GM12878 (cell line): ENCODE data around the gene MAML2. TPM values are rescaled to one million over a fixed set of nuclear protein-coding genes. Genes with fewer than 3 reads are reported as not detected.

Source experiments
- ATAC-seq: fragments of 200-7000 bp; cut with Tn5 transposase; 3 replicates; pipeline ENCODE4 v1.9.1; 2020; ENCODE audit warnings: mild to moderate bottlenecking, moderate library complexity
- BruUV-seq: library from RNA; stranded (reverse); fragments of 400-500 nt; replicated peaks from 2 replicates; lab custom pipeline; 2021; lab: Mats Ljungman, UMichigan
- CTCF ChIA-PET: fragments of 300-600 bp; sonication (Branson Sonifier 250); formaldehyde crosslinking; extraction: SDS; loops from one replicate; lab custom pipeline; 2021; ENCODE audit warnings: inconsistent platforms; lab: Yijun Ruan, JAX
- POLR2A ChIA-PET: fragments of 350-600 bp; formaldehyde crosslinking; extraction: SDS; loops from one replicate; lab custom pipeline; 2021; ENCODE audit warnings: inconsistent platforms; lab: Charles Lee
- RAD21 ChIA-PET: fragments of 300-600 bp; sonication (Branson Sonifier 250); formaldehyde crosslinking; loops from one replicate; lab custom pipeline; 2023; ENCODE audit warnings: antibody characterized with exemption; ENCODE audit not compliant: unreplicated experiment; lab: Charles Lee
- SMC1A ChIA-PET: fragments of 300-600 bp; sonication (Branson Sonifier 250); formaldehyde crosslinking; loops from one replicate; lab custom pipeline; 2023; ENCODE audit not compliant: unreplicated experiment, uncharacterized antibody; lab: Charles Lee
- DNase-seq: peaks from one replicate; pipeline ENCODE4 v3.0.0-alpha.2; 2011; ENCODE audit warnings: low read depth, low spot score
- FAIRE-seq: peaks from 3 replicates; lab custom pipeline; 2011; peaks lifted over from hg19 to GRCh38; lab: Jason Lieb, UNC
- H2AFZ ChIP-seq: 2 replicates; pipeline ENCODE4 v1.6.0; 2011; ENCODE audit warnings: low read depth, low read length, control low read depth; ENCODE audit not compliant: control insufficient read depth
- H3K27ac ChIP-seq: 2 replicates; pipeline ENCODE4 v1.5.1; 2011; ENCODE audit warnings: control low read depth; ENCODE audit not compliant: control insufficient read depth, insufficient read depth
- H3K27me3 ChIP-seq, 2 experiments: replicated peaks in 1 of 2; 2 replicates each; pipeline versions ENCODE4 v1.6.0 to v1.6.1; 2011; ENCODE audit warnings: low read length in 1 of 2; ENCODE audit not compliant: control insufficient read depth in 2 of 2, insufficient read depth in 2 of 2
- H3K36me3 ChIP-seq, 2 experiments: 2 replicates each; pipeline ENCODE4 v1.5.1; 2011; ENCODE audit warnings: low read length in 1 of 2; ENCODE audit not compliant: control insufficient read depth in 2 of 2, insufficient read depth in 2 of 2
- H3K4me1 ChIP-seq: 2 replicates; pipeline ENCODE4 v1.6.1; 2011; ENCODE audit warnings: mild to moderate bottlenecking, low read length, moderate library complexity, mixed read lengths; ENCODE audit not compliant: control insufficient read depth, insufficient read depth
- H3K4me2 ChIP-seq: 2 replicates; pipeline ENCODE4 v1.6.0; 2011; ENCODE audit warnings: control low read depth; ENCODE audit not compliant: control insufficient read depth, insufficient read depth
- H3K4me3 ChIP-seq: fragments of 200-600 bp; sonication (generic); 2 replicates; pipeline ENCODE4 v1.5.1; 2016
- H3K79me2 ChIP-seq: 2 replicates; pipeline ENCODE4 v1.6.0; 2011; ENCODE audit warnings: low read length; ENCODE audit not compliant: control insufficient read depth, insufficient read depth
- H3K9ac ChIP-seq: 2 replicates; pipeline ENCODE4 v1.8.0; 2011; ENCODE audit warnings: low read length, control low read depth, mixed read lengths; ENCODE audit not compliant: control insufficient read depth, insufficient read depth
- H3K9me3 ChIP-seq: replicated peaks from 3 replicates; pipeline ENCODE4 v1.5.1; 2011; ENCODE audit warnings: mild to moderate bottlenecking, low read length; ENCODE audit not compliant: control insufficient read depth, insufficient read depth
- H4K20me1 ChIP-seq: 2 replicates; pipeline ENCODE4 v1.6.0; 2011; ENCODE audit not compliant: control insufficient read depth, insufficient read depth
- BCLAF1 ChIP-seq: fragments of 450-650 bp; IDR thresholded peaks from 2 replicates; pipeline ENCODE4 v1.6.1; 2017; ENCODE audit warnings: antibody characterized with exemption, mild to moderate bottlenecking, moderate library complexity
- BHLHE40 ChIP-seq, 2 experiments: fragments of 450-650 bp in 1 of 2; IDR thresholded peaks; 2 replicates each; pipeline ENCODE4 v1.6.1; 2011 to 2017; ENCODE audit warnings: low read depth in 2 of 2, borderline replicate concordance in 1 of 2, improper control_type of control experiment in 1 of 2, low read length in 1 of 2, mild to moderate bottlenecking in 1 of 2
- ESRRA ChIP-seq: IDR thresholded peaks from 2 replicates; pipeline ENCODE4 v1.6.1; 2012; ENCODE audit warnings: mild to moderate bottlenecking, low read length, improper control_type of control experiment
- HDAC6 ChIP-seq: fragments of 200-600 bp; sonication (generic); IDR thresholded peaks from one replicate; pipeline ENCODE4 v1.8.0; 2017; ENCODE audit warnings: antibody characterized with exemption; ENCODE audit not compliant: unreplicated experiment
- KLF5 ChIP-seq: fragments of 450-650 bp; IDR thresholded peaks from 2 replicates; pipeline ENCODE4 v1.6.1; 2014; ENCODE audit warnings: mild to moderate bottlenecking; ENCODE audit not compliant: partially characterized antibody
- MTA2 ChIP-seq: fragments of 450-650 bp; IDR thresholded peaks from 2 replicates; pipeline ENCODE4 v1.6.1; 2016; ENCODE audit warnings: low read depth, mild to moderate bottlenecking, moderate library complexity
- POLR2AphosphoS5 ChIP-seq: IDR thresholded peaks from 2 replicates; pipeline ENCODE4 v1.6.1; 2011; ENCODE audit warnings: mild to moderate bottlenecking, low read length, inconsistent platforms
- RUNX3 ChIP-seq: IDR thresholded peaks from 2 replicates; pipeline ENCODE4 v1.6.1; 2012; ENCODE audit warnings: low read length, inconsistent platforms
- TCF7 ChIP-seq: IDR thresholded peaks from 2 replicates; pipeline ENCODE4 v1.6.1; 2014; ENCODE audit warnings: antibody characterized with exemption, borderline replicate concordance
- WGBS: methylation state at CpG from one replicate; pipeline ENCODE4 v1.1.6; 2016; ENCODE audit warnings: low lambda C conversion rate; ENCODE audit not compliant: insufficient replicate concordance, insufficient coverage; ENCODE audit errors: missing lambda C conversion rate; 5-methylcytosine and 5-hydroxymethylcytosine counted together
- in situ Hi-C: fragments of 300-500 bp; cut with MboI; formaldehyde crosslinking; loops from 9 replicates; pipeline ENCODE4 v1.14.3; 2018; ENCODE audit warnings: mixed read lengths
- intact Hi-C: fragments of 100-400 bp; cut with micrococcal nuclease; formaldehyde crosslinking; loops from one replicate; pipeline ENCODE4 v1.14.2; 2022; ENCODE audit not compliant: unreplicated experiment
- polyA plus RNA-seq, 11 experiments: library from polyadenylated mRNA; depleted of rRNA in 4 of 11; unstranded in 6 of 11; stranded (reverse) in 5 of 11; fragments of >200 nt; fragmentation: Nextera tagmentation in 4 of 11; fragmentation: Illumina TruSeq in 1 of 11; extraction: Ambion mirVana in 4 of 11; extraction: Trizol in 1 of 11; gene quantifications; 1 replicate in 1 of 11; 2 replicates in 10 of 11; pipeline versions ENCODE4 v1.2.1 to v1.2.3, GENCODE V29; 2011 to 2016; ENCODE audit warnings: inconsistent platforms in 2 of 11, missing spikeins in 2 of 11, low read depth in 1 of 11
- total RNA-seq, 4 experiments: library from RNA; depleted of rRNA in 3 of 4; stranded (reverse); fragments of >200 nt in 3 of 4; fragmentation: Illumina TruSeq in 1 of 4; extraction: Trizol in 1 of 4; gene quantifications; 2 replicates each; pipeline versions ENCODE4 v1.2.1 to v1.2.3, GENCODE V29; 2013 to 2021
- TF ChIP-seq, protein P1 (sequence below): IDR thresholded peaks from 2 replicates; pipeline ENCODE4 v1.6.1; 2012; ENCODE audit warnings: low read depth, low read length, improper control_type of control experiment

Gene MAML2
- total and polyA plus RNA-seq, 10 of the 15 experiments (the other 5 are each of a cell fraction or from before 2014, with no cell fraction given) = 2.5 to 15.1 (median 12.0) TPM

GRCh38 chr11:96124155-96124554, 218.8 kb downstream of the MAML2 start (continued):
- no peak for TF ChIP-seq BCLAF1
- TF ChIP-seq, protein P1, sequence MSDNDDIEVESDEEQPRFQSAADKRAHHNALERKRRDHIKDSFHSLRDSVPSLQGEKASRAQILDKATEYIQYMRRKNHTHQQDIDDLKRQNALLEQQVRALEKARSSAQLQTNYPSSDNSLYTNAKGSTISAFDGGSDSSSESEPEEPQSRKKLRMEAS = no peak
- TF ChIP-seq MTA2 = no peak
- no peak for TF ChIP-seq ESRRA
- no peak for TF ChIP-seq KLF5
- no peak for TF ChIP-seq HDAC6
- TF ChIP-seq, all 136 proteins: peak for 0

GRCh38 chr11:96123301-96123700, 219.7 kb downstream of the MAML2 start:
- WGBS = 66% methylated on average over 5 of the region's 5 CpGs
- DNase-seq (no peak), ATAC-seq (no peak), FAIRE-seq (no peak)
- RAD21 ChIA-PET = no interaction called here
- no peak overlapping the region for H3K27ac ChIP-seq
- CTCF ChIA-PET = interaction anchor here (0.6 kb wide), 1 partner anchor 155 kb away, joined by 3 read pairs; no protein-coding TSS in a partner anchor
- H3K36me3 ChIP-seq = no peaks in the 10 kb centered on the region
- intact Hi-C loops = no loop called here
- no peak overlapping the region for H3K4me2 ChIP-seq
- no peaks in the 10 kb centered on the region for H3K79me2 ChIP-seq
- no peaks in the 10 kb centered on the region for H3K27me3 ChIP-seq
- H4K20me1 ChIP-seq = no peaks in the 10 kb centered on the region
- H3K4me1 ChIP-seq = no peaks in the 10 kb centered on the region
- in situ Hi-C loops = no loop called here
- H3K4me3 ChIP-seq = no peak overlapping the region
- no peak overlapping the region for H2AFZ ChIP-seq
- no peak overlapping the region for H3K9ac ChIP-seq
- no peaks in the 10 kb centered on the region for H3K9me3 ChIP-seq
- TF ChIP-seq BHLHE40 (IDR thresholded peaks at IDR 0.05; ENCODE audit: borderline replicate concordance in 1 of 2, low read depth in 2 of 2, low read length in 1 of 2) (peak; percentile 12 to 38; a peak in 2 of 4 replicates), TCF7 (peak; percentile 87), RUNX3 (peak; percentile 82), POLR2AphosphoS5 (no peak)
- SMC1A ChIA-PET = interaction anchor here (1.4 kb wide), 1 partner anchor 15 kb away, joined by 3 read pairs; no protein-coding TSS in a partner anchor
- POLR2A ChIA-PET = no interaction called here
- BruUV-seq = no TSS peak
